GM23338 (cell line): ENCODE data around the gene FCRL5. TPM values are rescaled to one million over a fixed set of nuclear protein-coding genes. Genes with fewer than 3 reads are reported as not detected.

Experiments used
- ATAC-seq: fragments of 200-7000 bp; cut with Tn5 transposase; 3 replicates; pipeline ENCODE4 v1.9.1; 2020
- DNase-seq: peaks from one replicate; pipeline ENCODE4 v3.0.0-alpha.2; 2015; ENCODE audit warnings: low spot score
- H2AFZ ChIP-seq: fragments of 200-600 bp; sonication (generic); 2 replicates; pipeline ENCODE4 v1.8.0; 2016; ENCODE audit warnings: antibody characterized with exemption, mild to moderate bottlenecking, moderate library complexity
- H3F3A ChIP-seq: fragments of 200-600 bp; sonication (generic); replicated peaks from 2 replicates; pipeline ENCODE4 v1.8.0; 2017; ENCODE audit warnings: antibody characterized with exemption, mixed run types, low read depth
- H3K27ac ChIP-seq: fragments of 200-600 bp; sonication (generic); 2 replicates; pipeline ENCODE4 v1.6.1; 2016; ENCODE audit warnings: low read depth
- H3K27me3 ChIP-seq: fragments of 200-600 bp; sonication (generic); 2 replicates; pipeline ENCODE4 v1.8.0; 2016; ENCODE audit warnings: mild to moderate bottlenecking, mixed run types, moderate library complexity; ENCODE audit not compliant: insufficient read depth
- H3K36me3 ChIP-seq: fragments of 200-600 bp; sonication (generic); 2 replicates; pipeline ENCODE4 v1.8.0; 2016; ENCODE audit warnings: mild to moderate bottlenecking; ENCODE audit not compliant: insufficient read depth
- H3K4me1 ChIP-seq: fragments of 200-600 bp; sonication (generic); 2 replicates; pipeline ENCODE4 v1.8.0; 2016; ENCODE audit warnings: mild to moderate bottlenecking, moderate library complexity; ENCODE audit not compliant: insufficient read depth
- H3K4me2 ChIP-seq: fragments of 200-600 bp; sonication (generic); 2 replicates; pipeline ENCODE4 v1.7.1; 2017; ENCODE audit warnings: mixed run types
- H3K4me3 ChIP-seq: fragments of 200-600 bp; sonication (generic); 2 replicates; pipeline ENCODE4 v1.6.1; 2016; ENCODE audit warnings: mixed run types
- H3K79me2 ChIP-seq: fragments of 200-600 bp; sonication (generic); replicated peaks from 2 replicates; pipeline ENCODE4 v1.8.0; 2017; ENCODE audit warnings: mild to moderate bottlenecking; ENCODE audit not compliant: insufficient read depth
- H3K9me2 ChIP-seq: fragments of 200-600 bp; sonication (generic); 2 replicates; pipeline ENCODE4 v1.8.0; 2017; ENCODE audit not compliant: insufficient read depth
- H4K20me1 ChIP-seq: fragments of 200-600 bp; sonication (generic); replicated peaks from 2 replicates; pipeline ENCODE4 v1.8.0; 2017; ENCODE audit warnings: mild to moderate bottlenecking; ENCODE audit not compliant: insufficient read depth
- H3K27ac Mint-ChIP-seq: 2 replicates; pipeline ENCODE4 v1.8.0; 2020; ENCODE audit warnings: inconsistent platforms, mild to moderate bottlenecking, moderate library complexity, mixed read lengths
- H3K27me3 Mint-ChIP-seq: 3 replicates; pipeline ENCODE4 v1.8.0; 2022; ENCODE audit warnings: low read depth, mild to moderate bottlenecking, moderate library complexity, mixed read lengths, inconsistent platforms; ENCODE audit not compliant: insufficient read depth, poor library complexity
- H3K36me3 Mint-ChIP-seq: 3 replicates; pipeline ENCODE4 v1.8.0; 2021; ENCODE audit warnings: low read depth, mild to moderate bottlenecking, inconsistent platforms, moderate library complexity, mixed read lengths
- H3K4me1 Mint-ChIP-seq: 3 replicates; pipeline ENCODE4 v1.8.0; 2020; ENCODE audit warnings: mild to moderate bottlenecking, inconsistent platforms, mixed read lengths
- H3K4me3 Mint-ChIP-seq: 3 replicates; pipeline ENCODE4 v1.8.0; 2021; ENCODE audit warnings: moderate library complexity, mild to moderate bottlenecking, inconsistent platforms, mixed read lengths
- H3K9me3 Mint-ChIP-seq: 3 replicates; pipeline ENCODE4 v1.8.0; 2020; ENCODE audit warnings: moderate library complexity, mild to moderate bottlenecking, inconsistent platforms, mixed read lengths
- CREB1 ChIP-seq: fragments of 250-450 bp; sonication (Bioruptor Pico); IDR thresholded peaks from 2 replicates; pipeline ENCODE4 v1.5.0; 2020; ENCODE audit warnings: low read depth, mild to moderate bottlenecking, moderate library complexity
- EZH2 ChIP-seq: fragments of 200-600 bp; sonication (generic); IDR thresholded peaks from one replicate; pipeline ENCODE4 v1.8.0; 2017; ENCODE audit warnings: antibody characterized with exemption, mild to moderate bottlenecking, low read depth; ENCODE audit not compliant: unreplicated experiment
- EZH2phosphoT487 ChIP-seq: fragments of 200-600 bp; sonication (generic); IDR thresholded peaks from one replicate; pipeline ENCODE4 v1.8.1; 2018; ENCODE audit warnings: antibody characterized with exemption; ENCODE audit not compliant: unreplicated experiment
- JUNB ChIP-seq: IDR thresholded peaks from one replicate; pipeline ENCODE4 v1.6.1; 2016; ENCODE audit warnings: antibody characterized with exemption; ENCODE audit not compliant: unreplicated experiment
- POLR2AphosphoS5 ChIP-seq: IDR thresholded peaks from 2 replicates; pipeline ENCODE4 v1.6.1; 2016; ENCODE audit warnings: antibody characterized with exemption, low read depth
- STAT1 ChIP-seq: IDR thresholded peaks from one replicate; pipeline ENCODE4 v1.6.1; 2016; ENCODE audit warnings: antibody characterized with exemption; ENCODE audit not compliant: unreplicated experiment
- ZNF114 ChIP-seq: fragments of 250-450 bp; sonication (Bioruptor Pico); IDR thresholded peaks from 2 replicates; pipeline ENCODE4 v1.5.0; 2020; ENCODE audit warnings: mild to moderate bottlenecking, moderate library complexity
- ZNF331 ChIP-seq: fragments of 250-450 bp; sonication (Bioruptor Pico); IDR thresholded peaks from 2 replicates; pipeline ENCODE4 v1.5.0; 2020; ENCODE audit warnings: low read depth, mild to moderate bottlenecking, moderate library complexity
- polyA plus RNA-seq: library from polyadenylated mRNA; unstranded; fragments of >200 nt; fragmentation: Nextera tagmentation; extraction: Ambion mirVana; gene quantifications from 2 replicates; pipeline ENCODE4 v1.2.1, GENCODE V29; 2016
- total RNA-seq: library from RNA; depleted of rRNA; stranded (reverse); fragments of >200 nt; shearing (Covaris generic); gene quantifications from 2 replicates; pipeline ENCODE4 v1.2.3, GENCODE V29; 2014
- TF ChIP-seq, protein P1 (sequence below): fragments of 250-450 bp; sonication (Bioruptor Pico); IDR thresholded peaks from 2 replicates; pipeline ENCODE4 v1.5.0; 2020; ENCODE audit warnings: mild to moderate bottlenecking, moderate library complexity
- TF ChIP-seq, protein P2 (sequence below): IDR thresholded peaks from 2 replicates; pipeline ENCODE4 v1.6.1; 2016; ENCODE audit warnings: antibody characterized with exemption
- TF ChIP-seq, protein P3 (sequence below), 2 experiments: fragments of 200-600 bp in 1 of 2; sonication (generic) in 1 of 2; conservative IDR thresholded peaks; 2 replicates each; pipeline versions ENCODE4 v1.5.1 to v1.6.1; 2016 to 2017; ENCODE audit warnings: antibody characterized with exemption in 2 of 2, low read depth in 2 of 2, mild to moderate bottlenecking in 2 of 2, moderate library complexity in 1 of 2
- TF ChIP-seq, protein P4 (sequence below): IDR thresholded peaks from one replicate; pipeline ENCODE4 v1.6.1; 2018; ENCODE audit warnings: antibody characterized with exemption; ENCODE audit not compliant: unreplicated experiment

The FCRL5 gene
- total and polyA plus RNA-seq, 2 experiments from 2014 or later, result 0.79 to 2.8 TPM

DNA sequence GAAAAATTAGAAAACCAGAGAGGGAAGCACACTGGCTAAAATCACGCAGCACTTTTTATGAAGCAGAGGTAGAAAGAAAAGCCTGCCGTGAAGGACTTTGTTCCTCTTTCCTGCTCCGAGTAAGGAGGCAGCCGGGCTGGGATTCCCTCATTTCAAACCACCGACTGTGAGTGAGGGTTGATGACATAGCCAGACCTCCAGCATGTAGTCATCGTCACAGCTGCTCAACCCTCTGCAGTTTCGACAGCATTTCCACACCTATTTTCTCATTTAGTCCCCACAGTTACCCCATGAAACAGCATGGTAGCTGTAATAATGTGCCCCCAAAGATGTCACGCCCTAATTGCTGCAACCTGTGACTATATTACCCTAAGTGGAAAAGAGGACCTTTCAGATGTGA lies 35.3 kb downstream of the FCRL5 start (continued):
- TF ChIP-seq, protein P1, sequence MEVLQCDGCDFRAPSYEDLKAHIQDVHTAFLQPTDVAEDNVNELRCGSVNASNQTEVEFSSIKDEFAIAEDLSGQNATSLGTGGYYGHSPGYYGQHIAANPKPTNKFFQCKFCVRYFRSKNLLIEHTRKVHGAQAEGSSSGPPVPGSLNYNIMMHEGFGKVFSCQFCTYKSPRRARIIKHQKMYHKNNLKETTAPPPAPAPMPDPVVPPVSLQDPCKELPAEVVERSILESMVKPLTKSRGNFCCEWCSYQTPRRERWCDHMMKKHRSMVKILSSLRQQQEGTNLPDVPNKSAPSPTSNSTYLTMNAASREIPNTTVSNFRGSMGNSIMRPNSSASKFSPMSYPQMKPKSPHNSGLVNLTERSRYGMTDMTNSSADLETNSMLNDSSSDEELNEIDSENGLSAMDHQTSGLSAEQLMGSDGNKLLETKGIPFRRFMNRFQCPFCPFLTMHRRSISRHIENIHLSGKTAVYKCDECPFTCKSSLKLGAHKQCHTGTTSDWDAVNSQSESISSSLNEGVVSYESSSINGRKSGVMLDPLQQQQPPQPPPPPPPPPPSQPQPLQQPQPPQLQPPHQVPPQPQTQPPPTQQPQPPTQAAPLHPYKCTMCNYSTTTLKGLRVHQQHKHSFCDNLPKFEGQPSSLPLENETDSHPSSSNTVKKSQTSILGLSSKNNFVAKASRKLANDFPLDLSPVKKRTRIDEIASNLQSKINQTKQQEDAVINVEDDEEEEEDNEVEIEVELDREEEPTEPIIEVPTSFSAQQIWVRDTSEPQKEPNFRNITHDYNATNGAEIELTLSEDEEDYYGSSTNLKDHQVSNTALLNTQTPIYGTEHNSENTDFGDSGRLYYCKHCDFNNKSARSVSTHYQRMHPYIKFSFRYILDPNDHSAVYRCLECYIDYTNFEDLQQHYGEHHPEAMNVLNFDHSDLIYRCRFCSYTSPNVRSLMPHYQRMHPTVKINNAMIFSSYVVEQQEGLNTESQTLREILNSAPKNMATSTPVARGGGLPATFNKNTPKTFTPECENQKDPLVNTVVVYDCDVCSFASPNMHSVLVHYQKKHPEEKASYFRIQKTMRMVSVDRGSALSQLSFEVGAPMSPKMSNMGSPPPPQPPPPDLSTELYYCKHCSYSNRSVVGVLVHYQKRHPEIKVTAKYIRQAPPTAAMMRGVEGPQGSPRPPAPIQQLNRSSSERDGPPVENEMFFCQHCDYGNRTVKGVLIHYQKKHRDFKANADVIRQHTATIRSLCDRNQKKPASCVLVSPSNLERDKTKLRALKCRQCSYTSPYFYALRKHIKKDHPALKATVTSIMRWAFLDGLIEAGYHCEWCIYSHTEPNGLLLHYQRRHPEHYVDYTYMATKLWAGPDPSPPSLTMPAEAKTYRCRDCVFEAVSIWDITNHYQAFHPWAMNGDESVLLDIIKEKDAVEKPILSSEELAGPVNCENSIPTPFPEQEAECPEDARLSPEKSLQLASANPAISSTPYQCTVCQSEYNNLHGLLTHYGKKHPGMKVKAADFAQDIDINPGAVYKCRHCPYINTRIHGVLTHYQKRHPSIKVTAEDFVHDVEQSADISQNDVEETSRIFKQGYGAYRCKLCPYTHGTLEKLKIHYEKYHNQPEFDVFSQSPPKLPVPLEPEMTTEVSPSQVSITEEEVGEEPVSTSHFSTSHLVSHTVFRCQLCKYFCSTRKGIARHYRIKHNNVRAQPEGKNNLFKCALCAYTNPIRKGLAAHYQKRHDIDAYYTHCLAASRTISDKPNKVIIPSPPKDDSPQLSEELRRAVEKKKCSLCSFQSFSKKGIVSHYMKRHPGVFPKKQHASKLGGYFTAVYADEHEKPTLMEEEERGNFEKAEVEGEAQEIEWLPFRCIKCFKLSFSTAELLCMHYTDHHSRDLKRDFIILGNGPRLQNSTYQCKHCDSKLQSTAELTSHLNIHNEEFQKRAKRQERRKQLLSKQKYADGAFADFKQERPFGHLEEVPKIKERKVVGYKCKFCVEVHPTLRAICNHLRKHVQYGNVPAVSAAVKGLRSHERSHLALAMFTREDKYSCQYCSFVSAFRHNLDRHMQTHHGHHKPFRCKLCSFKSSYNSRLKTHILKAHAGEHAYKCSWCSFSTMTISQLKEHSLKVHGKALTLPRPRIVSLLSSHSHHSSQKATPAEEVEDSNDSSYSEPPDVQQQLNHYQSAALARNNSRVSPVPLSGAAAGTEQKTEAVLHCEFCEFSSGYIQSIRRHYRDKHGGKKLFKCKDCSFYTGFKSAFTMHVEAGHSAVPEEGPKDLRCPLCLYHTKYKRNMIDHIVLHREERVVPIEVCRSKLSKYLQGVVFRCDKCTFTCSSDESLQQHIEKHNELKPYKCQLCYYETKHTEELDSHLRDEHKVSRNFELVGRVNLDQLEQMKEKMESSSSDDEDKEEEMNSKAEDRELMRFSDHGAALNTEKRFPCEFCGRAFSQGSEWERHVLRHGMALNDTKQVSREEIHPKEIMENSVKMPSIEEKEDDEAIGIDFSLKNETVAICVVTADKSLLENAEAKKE (CRISPR knock-in tag), result no peak
- TF ChIP-seq, protein P2, sequence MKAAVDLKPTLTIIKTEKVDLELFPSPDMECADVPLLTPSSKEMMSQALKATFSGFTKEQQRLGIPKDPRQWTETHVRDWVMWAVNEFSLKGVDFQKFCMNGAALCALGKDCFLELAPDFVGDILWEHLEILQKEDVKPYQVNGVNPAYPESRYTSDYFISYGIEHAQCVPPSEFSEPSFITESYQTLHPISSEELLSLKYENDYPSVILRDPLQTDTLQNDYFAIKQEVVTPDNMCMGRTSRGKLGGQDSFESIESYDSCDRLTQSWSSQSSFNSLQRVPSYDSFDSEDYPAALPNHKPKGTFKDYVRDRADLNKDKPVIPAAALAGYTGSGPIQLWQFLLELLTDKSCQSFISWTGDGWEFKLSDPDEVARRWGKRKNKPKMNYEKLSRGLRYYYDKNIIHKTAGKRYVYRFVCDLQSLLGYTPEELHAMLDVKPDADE, result no peak
- TF ChIP-seq EZH2phosphoT487, result no peak
- no peak for TF ChIP-seq ZNF114 (CRISPR knock-in tag)
- no peak for TF ChIP-seq STAT1
- TF ChIP-seq JUNB, result no peak
- TF ChIP-seq, protein P3, sequence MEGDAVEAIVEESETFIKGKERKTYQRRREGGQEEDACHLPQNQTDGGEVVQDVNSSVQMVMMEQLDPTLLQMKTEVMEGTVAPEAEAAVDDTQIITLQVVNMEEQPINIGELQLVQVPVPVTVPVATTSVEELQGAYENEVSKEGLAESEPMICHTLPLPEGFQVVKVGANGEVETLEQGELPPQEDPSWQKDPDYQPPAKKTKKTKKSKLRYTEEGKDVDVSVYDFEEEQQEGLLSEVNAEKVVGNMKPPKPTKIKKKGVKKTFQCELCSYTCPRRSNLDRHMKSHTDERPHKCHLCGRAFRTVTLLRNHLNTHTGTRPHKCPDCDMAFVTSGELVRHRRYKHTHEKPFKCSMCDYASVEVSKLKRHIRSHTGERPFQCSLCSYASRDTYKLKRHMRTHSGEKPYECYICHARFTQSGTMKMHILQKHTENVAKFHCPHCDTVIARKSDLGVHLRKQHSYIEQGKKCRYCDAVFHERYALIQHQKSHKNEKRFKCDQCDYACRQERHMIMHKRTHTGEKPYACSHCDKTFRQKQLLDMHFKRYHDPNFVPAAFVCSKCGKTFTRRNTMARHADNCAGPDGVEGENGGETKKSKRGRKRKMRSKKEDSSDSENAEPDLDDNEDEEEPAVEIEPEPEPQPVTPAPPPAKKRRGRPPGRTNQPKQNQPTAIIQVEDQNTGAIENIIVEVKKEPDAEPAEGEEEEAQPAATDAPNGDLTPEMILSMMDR (conservative IDR thresholded peaks at IDR 0.05; ENCODE audit: low read depth in 2 of 2), result no peak

DNA sequence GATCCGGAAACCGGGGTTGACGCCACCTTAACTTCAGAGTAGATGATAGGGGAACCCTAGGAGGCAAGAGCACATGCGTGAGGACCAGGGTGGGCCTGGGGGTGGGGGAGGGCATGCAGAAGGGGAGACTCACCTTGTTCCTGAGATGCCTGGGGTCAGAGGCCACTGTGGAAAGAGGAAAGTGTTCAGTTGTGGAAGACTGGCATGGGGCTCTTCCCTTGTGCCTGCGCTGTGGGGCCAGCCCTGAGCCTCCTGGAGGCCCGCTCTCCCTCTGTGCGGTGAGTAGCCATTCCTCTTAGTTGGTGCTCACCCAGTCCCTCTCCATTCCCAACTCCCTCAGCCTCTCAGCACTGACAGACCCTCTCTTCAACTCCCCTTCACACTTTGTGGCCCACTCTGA lies 36.6 kb downstream of the FCRL5 start:
- H3K36me3 ChIP-seq, result no peaks in the 10 kb centered on the region
- H2AFZ ChIP-seq, result no peak overlapping the region
- H3K79me2 ChIP-seq, result no peaks in the 10 kb centered on the region
- no peaks in the 10 kb centered on the region for H3K4me1 ChIP-seq
- H3K4me2 ChIP-seq, result no peak overlapping the region
- 0 out of 2 replicates have a peak, but pooled peaks cover 4% of the 10 kb centered on the region for H3K9me2 ChIP-seq
- no peaks in the 10 kb centered on the region for H3K27me3 ChIP-seq
- H3K27ac Mint-ChIP-seq, result no peak overlapping the region
- H3K27me3 Mint-ChIP-seq, result no peaks in the 10 kb centered on the region
- peaks cover 2% of the 10 kb centered on the region for H3K4me1 Mint-ChIP-seq
- H3F3A ChIP-seq, result no peaks in the 10 kb centered on the region
- H3K27ac ChIP-seq, result no peak overlapping the region
- no peaks in the 10 kb centered on the region for H3K36me3 Mint-ChIP-seq
- no peaks in the 10 kb centered on the region for H4K20me1 ChIP-seq
- H3K4me3 ChIP-seq, result no peak overlapping the region
- no peak for DNase-seq
- H3K4me3 Mint-ChIP-seq, result no peak overlapping the region
- no peak for ATAC-seq
- H3K9me3 Mint-ChIP-seq, result no peaks in the 10 kb centered on the region; the same call in 2 of the 3 replicates
- TF ChIP-seq, protein P2, result no peak
- TF ChIP-seq JUNB, result no peak
- TF ChIP-seq ZNF114 (CRISPR knock-in tag), result no peak
- no peak for TF ChIP-seq EZH2
- TF ChIP-seq POLR2AphosphoS5, result no peak
- TF ChIP-seq, protein P4, sequence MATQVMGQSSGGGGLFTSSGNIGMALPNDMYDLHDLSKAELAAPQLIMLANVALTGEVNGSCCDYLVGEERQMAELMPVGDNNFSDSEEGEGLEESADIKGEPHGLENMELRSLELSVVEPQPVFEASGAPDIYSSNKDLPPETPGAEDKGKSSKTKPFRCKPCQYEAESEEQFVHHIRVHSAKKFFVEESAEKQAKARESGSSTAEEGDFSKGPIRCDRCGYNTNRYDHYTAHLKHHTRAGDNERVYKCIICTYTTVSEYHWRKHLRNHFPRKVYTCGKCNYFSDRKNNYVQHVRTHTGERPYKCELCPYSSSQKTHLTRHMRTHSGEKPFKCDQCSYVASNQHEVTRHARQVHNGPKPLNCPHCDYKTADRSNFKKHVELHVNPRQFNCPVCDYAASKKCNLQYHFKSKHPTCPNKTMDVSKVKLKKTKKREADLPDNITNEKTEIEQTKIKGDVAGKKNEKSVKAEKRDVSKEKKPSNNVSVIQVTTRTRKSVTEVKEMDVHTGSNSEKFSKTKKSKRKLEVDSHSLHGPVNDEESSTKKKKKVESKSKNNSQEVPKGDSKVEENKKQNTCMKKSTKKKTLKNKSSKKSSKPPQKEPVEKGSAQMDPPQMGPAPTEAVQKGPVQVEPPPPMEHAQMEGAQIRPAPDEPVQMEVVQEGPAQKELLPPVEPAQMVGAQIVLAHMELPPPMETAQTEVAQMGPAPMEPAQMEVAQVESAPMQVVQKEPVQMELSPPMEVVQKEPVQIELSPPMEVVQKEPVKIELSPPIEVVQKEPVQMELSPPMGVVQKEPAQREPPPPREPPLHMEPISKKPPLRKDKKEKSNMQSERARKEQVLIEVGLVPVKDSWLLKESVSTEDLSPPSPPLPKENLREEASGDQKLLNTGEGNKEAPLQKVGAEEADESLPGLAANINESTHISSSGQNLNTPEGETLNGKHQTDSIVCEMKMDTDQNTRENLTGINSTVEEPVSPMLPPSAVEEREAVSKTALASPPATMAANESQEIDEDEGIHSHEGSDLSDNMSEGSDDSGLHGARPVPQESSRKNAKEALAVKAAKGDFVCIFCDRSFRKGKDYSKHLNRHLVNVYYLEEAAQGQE, result no peak
- no peak for TF ChIP-seq CREB1 (CRISPR knock-in tag)
- no peak for TF ChIP-seq ZNF331
